NCI-H774 (cell line): ENCODE data around the gene NEAT1.

ENCODE experiments used
- DNase-seq: peaks from one replicate; lab custom pipeline; 2025; lab: John Stamatoyannopoulos, UW

NEAT1 gene

GRCh38 chr11:65433657-65434056, 11.1 kb downstream of the NEAT1 start:
- no peak for DNase-seq

GRCh38 chr11:65434057-65434666, 11.6 kb downstream of the NEAT1 start:
- DNase-seq: no peak

- no peak for DNase-seq
Observed at GRCh38 chr11:65434667-65435410, 12.2 kb downstream of the NEAT1 start.

GRCh38 chr11:65435411-65435931, 12.9 kb downstream of the NEAT1 start:
- no peak for DNase-seq

- DNase-seq: no peak
Observed at GRCh38 chr11:65435981-65436411, 13.4 kb downstream of the NEAT1 start.

GRCh38 chr11:65436412-65437032, 13.9 kb downstream of the NEAT1 start:
- DNase-seq: no peak

GRCh38 chr11:65437436-65438227, 15.0 kb downstream of the NEAT1 start:
- DNase-seq: no peak

- no peak for DNase-seq
Observed at GRCh38 chr11:65438257-65439151, 15.9 kb downstream of the NEAT1 start.

GRCh38 chr11:65439331-65440181, 17.0 kb downstream of the NEAT1 start:
- DNase-seq: no peak

- no peak for DNase-seq
Observed at GRCh38 chr11:65440831-65441499, 18.4 kb downstream of the NEAT1 start.

- no peak for DNase-seq
Observed at GRCh38 chr11:65442842-65443331, 20.3 kb downstream of the NEAT1 start.

GRCh38 chr11:65444314-65445051, 21.9 kb downstream of the NEAT1 start:
- DNase-seq: no peak

GRCh38 chr11:65445101-65445603, 22.6 kb downstream of the NEAT1 start:
- no peak for DNase-seq

- no peak for DNase-seq
Observed at GRCh38 chr11:65445604-65446445, 23.2 kb downstream of the NEAT1 start.

GRCh38 chr11:65446446-65447277, 24.1 kb downstream of the NEAT1 start:
- no peak for DNase-seq

- DNase-seq: no peak
Observed at GRCh38 chr11:65448074-65448417, 25.4 kb downstream of the NEAT1 start.
